ENCODE data around the gene TMEM256.

Gene TMEM256

GRCh38 chr17:7354262-7354843 lies 49.5 kb downstream of the TMEM256 start:
- DNase-seq, result peak in 14 of 51 donors; percentile 8 to 65 (median 36)

Measured in hypothalamus (tissue), 51 donors.